Posterior vena cava (tissue), 2 donors: ENCODE results near the gene CACNA1C. TPM values are rescaled to one million over a fixed set of nuclear protein-coding genes. Genes with fewer than 3 reads are reported as not detected.

Source experiments
- DNase-seq: peaks from one replicate; pipeline ENCODE4 v3.0.0-alpha.2; 2020; ENCODE audit warnings: low spot score
- intact Hi-C, 2 donors: fragments of 100-400 bp; cut with DNase I; formaldehyde crosslinking; loops; one replicate each; pipeline versions ENCODE4 v1.14.1 to v1.14.2; 2022 to 2023
- total RNA-seq, 2 donors: library from RNA; stranded (reverse); fragmentation: NEBNext Ultra II Directional; extraction: Animal tissue kit (Norgen Biotek cat#: 25700); gene quantifications; one replicate each; pipeline ENCODE4 v1.2.1, GENCODE V29; 2021
- donor health status: DM: yes; HTN: yes; CAD: no.
- donor health status: DM: yes; HTN: yes; CAD: no.

Gene CACNA1C
- total RNA-seq, 2 donors from 2014 or later, result 71.3 to 71.8 TPM

GRCh38 chr12:2393016-2393415 lies 340.2 kb downstream of the CACNA1C start:
- intact Hi-C loops, result no loop called here
- DNase-seq, result no peak

DNA sequence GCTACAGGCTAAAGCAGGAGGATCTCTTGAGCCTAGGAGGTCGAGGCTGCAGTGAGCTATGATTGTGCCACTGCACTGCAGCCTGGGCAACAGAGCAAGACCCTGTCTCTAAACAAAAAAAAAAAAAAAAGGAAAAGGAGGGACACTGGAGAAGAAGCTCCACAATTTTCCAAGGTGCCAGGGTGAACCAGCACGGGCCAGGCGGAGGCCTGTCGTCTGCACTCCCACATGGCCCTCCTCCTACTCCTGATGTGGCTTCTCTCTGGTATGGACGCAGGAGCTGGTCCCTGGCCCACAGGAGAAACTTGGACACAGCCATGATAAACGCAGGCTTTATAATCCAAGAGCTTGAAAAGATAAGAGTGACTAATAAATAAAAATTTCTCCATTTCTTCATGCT lies 341.2 kb downstream of the CACNA1C start:
- intact Hi-C loops, result no loop called here
- peak; percentile 64 for DNase-seq

DNA sequence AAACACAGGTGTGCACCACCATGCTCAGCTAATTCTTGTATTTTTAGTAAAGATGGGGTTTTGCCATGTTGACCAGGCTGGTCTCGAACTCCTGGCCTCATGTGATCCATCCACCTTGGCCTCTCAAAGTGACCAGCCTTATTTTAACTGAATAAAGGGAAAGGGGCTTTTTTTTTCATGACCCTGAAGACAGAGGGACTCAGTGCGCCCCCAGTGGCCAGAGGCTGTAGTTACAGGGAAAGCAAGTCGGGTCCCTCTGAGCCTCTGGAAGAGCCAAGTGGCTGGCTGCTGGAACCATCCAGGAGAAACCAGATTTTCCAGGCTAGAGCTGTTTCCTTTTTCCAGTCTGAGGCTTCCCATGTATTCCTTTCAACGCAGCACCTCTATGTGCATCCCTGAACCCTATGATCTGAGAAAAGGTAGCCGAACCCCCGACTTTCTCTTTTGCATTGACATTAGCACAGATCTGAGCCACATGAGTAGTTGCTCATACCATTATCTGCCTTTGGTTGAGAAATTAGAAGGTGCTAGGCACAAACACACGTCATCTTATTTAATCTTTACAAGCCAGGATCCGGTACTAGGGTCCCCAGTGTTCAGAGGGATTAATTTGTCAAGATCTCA lies 342.7 kb downstream of the CACNA1C start:
- intact Hi-C loops, result no loop called here
- peak; percentile 85 for DNase-seq

- intact Hi-C loops, result no loop called here
- DNase-seq, result peak; percentile 91
Measured at GRCh38 chr12:2396448-2396871, 343.7 kb downstream of the CACNA1C start.

- intact Hi-C loops, result no loop called here
- DNase-seq, result peak; percentile 61
Measured at GRCh38 chr12:2397356-2398045, 344.7 kb downstream of the CACNA1C start.

DNA sequence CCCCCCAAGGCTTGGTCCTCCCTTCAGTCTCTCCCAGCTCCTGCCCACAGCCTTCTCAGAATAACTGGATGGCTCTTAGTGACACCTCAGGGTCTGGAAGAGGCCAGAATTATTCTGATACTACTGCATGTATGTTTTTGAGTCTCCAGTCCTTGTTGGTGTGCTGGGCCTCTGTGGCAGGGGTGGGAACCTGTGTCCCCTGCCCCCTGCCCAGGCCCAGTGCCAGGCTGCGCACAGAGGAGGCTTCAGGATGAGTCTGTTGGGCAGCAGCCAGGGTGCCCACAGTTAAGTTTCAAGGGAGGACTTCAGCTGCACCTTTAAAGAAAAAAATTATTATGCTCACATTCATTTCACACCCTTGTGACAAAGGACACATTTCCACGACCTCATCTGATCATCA lies 348.3 kb downstream of the CACNA1C start:
- intact Hi-C loops, result loop anchor here in 1 of 2 donors (5.0 kb wide), 1 partner anchor 1164 kb away; no protein-coding TSS in a partner anchor
- no peak for DNase-seq

DNA sequence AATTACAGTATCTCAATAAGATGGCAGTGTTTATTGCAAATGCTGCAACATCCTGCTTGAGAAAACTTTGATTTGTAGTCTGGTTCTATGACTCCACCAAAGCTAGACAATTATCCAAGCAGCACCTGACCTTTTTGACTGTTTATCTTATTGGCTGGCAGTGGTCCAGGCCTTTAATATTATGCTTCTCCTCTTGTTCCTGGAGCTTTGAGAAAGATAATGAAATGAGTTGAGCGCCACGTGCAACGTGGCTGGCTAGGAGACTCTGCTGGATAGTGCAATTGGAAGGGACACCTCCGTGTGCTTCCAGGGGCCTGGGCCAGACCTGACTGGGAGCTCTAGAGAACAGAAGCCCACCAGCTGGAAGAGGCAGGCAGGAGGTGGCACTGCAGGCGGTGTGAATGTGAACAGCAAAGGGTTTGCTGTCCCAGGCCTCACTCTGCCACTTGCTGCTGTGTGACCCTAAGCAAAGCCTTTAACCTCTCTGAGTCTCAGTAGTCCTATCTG lies 349.3 kb downstream of the CACNA1C start:
- intact Hi-C loops, result loop anchor here in 1 of 2 donors (5.0 kb wide), 1 partner anchor 1165 kb away; no protein-coding TSS in a partner anchor
- no peak for DNase-seq

- DNase-seq, result no peak
- intact Hi-C loops, result loop anchor here in 1 of 2 donors (5.0 kb wide), 1 partner anchor 1166 kb away; no protein-coding TSS in a partner anchor
Measured at GRCh38 chr12:2403221-2403976, 350.6 kb downstream of the CACNA1C start.

DNA sequence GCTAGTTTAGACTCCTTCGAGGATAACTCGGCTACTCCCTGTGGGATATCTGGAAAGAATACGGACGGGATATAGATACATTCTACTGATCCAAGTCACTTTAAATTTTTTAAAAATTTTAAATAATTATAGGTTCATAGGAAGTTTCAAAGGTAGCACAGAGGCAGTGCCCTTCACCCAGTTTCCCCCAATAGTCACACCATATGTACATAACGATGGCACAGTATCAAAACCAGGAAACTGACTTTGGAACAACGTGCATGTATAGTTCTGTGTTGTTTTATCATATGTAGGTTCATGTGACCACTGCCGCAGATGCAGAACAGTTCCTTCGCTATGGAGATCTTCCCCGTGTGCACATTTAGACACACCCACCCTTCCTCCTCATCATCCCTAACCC lies 352.3 kb downstream of the CACNA1C start:
- intact Hi-C loops, result no loop called here
- DNase-seq, result no peak

- no peak for DNase-seq
- intact Hi-C loops, result no loop called here
Measured at GRCh38 chr12:2406903-2407302, 354.1 kb downstream of the CACNA1C start.

DNA sequence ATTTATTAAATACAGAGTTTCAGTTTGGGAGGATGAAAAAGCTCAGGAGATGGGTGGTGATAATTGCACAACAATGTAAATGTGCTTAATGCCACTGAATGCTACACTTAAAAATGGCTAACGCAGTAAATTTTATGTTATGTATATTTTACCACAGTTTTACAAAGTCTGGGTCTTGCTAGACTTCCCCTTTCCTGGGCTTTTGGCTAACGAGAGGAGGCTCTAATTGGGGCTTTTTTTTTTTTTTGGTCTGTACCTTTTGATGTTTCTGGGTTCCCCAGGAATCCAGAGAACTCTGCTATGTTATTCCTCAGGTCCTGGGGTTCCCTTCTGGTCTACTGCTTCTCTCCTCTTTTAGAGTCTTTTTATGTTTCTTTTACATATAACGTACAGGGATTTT lies 355.5 kb downstream of the CACNA1C start:
- no peak for DNase-seq
- intact Hi-C loops, result no loop called here

- intact Hi-C loops, result no loop called here
Measured at GRCh38 chr12:2409656-2410265, 357.0 kb downstream of the CACNA1C start.

GRCh38 chr12:2410496-2410895 lies 357.7 kb downstream of the CACNA1C start:
- intact Hi-C loops, result no loop called here
- no peak for DNase-seq

More at GRCh38 chr12:2409656-2410265, 357.0 kb downstream of the CACNA1C start:
- no peak for DNase-seq

DNA sequence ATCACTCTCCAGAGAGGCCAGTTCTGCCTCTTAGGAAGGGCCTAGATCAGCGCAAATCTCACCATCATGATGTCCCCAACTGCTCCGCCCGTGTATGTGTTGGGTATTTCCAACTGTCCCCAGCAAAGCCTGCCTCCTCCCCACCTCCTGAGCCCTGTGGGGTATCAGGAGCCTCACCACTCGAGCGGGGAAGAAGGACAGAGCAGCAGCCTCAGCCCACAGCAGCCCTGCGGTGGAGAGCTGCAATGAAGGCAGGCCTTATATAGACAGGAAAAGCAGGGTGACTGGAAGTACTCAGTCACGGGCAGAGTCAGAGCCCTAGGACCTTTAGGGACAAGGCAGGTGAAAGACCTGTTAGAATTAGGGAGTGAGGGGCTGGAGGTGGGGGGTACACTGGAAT lies 358.2 kb downstream of the CACNA1C start:
- DNase-seq, result no peak
- intact Hi-C loops, result no loop called here

- DNase-seq, result peak; percentile 62
- intact Hi-C loops, result no loop called here
Measured at GRCh38 chr12:2411616-2412304, 359.0 kb downstream of the CACNA1C start.

- intact Hi-C loops, result no loop called here
- peak; percentile 47 for DNase-seq
Measured at GRCh38 chr12:2412305-2412643, 359.5 kb downstream of the CACNA1C start.

GRCh38 chr12:2413301-2413700 lies 360.5 kb downstream of the CACNA1C start:
- peak; percentile 42 for DNase-seq
- intact Hi-C loops, result no loop called here

- intact Hi-C loops, result no loop called here
- peak; percentile 26 for DNase-seq
Measured at GRCh38 chr12:2413999-2414792, 361.4 kb downstream of the CACNA1C start.
